A673 (cell line): Measurements from ENCODE around the gene ESPL1. TPM values are rescaled to one million over a fixed set of nuclear protein-coding genes. Genes with fewer than 3 reads are reported as not detected.

Experiments
- BruUV-seq: library from RNA; stranded (reverse); fragments of 400-500 nt; replicated peaks from 2 replicates; lab custom pipeline; 2021; lab: Mats Ljungman, UMichigan
- CTCF ChIA-PET: fragments of 300-600 bp; sonication (Branson Sonifier 250); formaldehyde crosslinking; loops from one replicate; lab custom pipeline; 2022; ENCODE audit warnings: antibody characterized with exemption; lab: Charles Lee
- POLR2A ChIA-PET: fragments of 300-600 bp; sonication (Branson Sonifier 250); formaldehyde crosslinking; loops from one replicate; lab custom pipeline; 2022; ENCODE audit warnings: antibody characterized with exemption; ENCODE audit not compliant: low non-redundant PET; lab: Charles Lee
- DNase-seq: peaks from one replicate; pipeline ENCODE4 v3.0.0-alpha.2; 2015; ENCODE audit warnings: low spot score
- H3K27ac ChIP-seq: fragments of 200-600 bp; sonication (generic); 2 replicates; pipeline ENCODE4 v1.5.1; 2016; ENCODE audit warnings: mixed run types, low read depth, mild to moderate bottlenecking, mixed read lengths, antibody characterized with exemption, low read length; ENCODE audit not compliant: poor library complexity, severe bottlenecking
- H3K27me3 ChIP-seq: fragments of 200-600 bp; sonication (generic); replicated peaks from 2 replicates; pipeline ENCODE4 v1.6.1; 2017; ENCODE audit warnings: mixed run types, low read depth, mild to moderate bottlenecking, mixed read lengths, antibody characterized with exemption, low read length; ENCODE audit not compliant: insufficient read depth, poor library complexity
- H3K36me3 ChIP-seq: fragments of 200-600 bp; sonication (generic); 2 replicates; pipeline ENCODE4 v1.6.1; 2016; ENCODE audit warnings: mixed run types, mild to moderate bottlenecking, mixed read lengths, antibody characterized with exemption, low read length; ENCODE audit not compliant: insufficient read depth, poor library complexity, severe bottlenecking
- H3K4me1 ChIP-seq: fragments of 200-600 bp; sonication (generic); 2 replicates; pipeline ENCODE4 v1.6.1; 2017; ENCODE audit warnings: mixed run types, mild to moderate bottlenecking, mixed read lengths, antibody characterized with exemption, low read length; ENCODE audit not compliant: insufficient read depth, poor library complexity, severe bottlenecking
- H3K4me3 ChIP-seq: fragments of 200-600 bp; sonication (generic); 2 replicates; pipeline ENCODE4 v1.5.1; 2016; ENCODE audit warnings: low read depth, mixed run types, mild to moderate bottlenecking, mixed read lengths, low read length; ENCODE audit not compliant: poor library complexity, severe bottlenecking
- H3K9me3 ChIP-seq: fragments of 200-600 bp; sonication (generic); 2 replicates; pipeline ENCODE4 v1.6.1; 2016; ENCODE audit warnings: mixed run types, low read depth, mild to moderate bottlenecking, mixed read lengths, antibody characterized with exemption, low read length; ENCODE audit not compliant: poor library complexity, severe bottlenecking
- EZH2 ChIP-seq: fragments of 200-600 bp; sonication (generic); IDR thresholded peaks from 2 replicates; pipeline ENCODE4 v1.6.1; 2017; ENCODE audit warnings: borderline replicate concordance, low read depth, mild to moderate bottlenecking, mixed read lengths, antibody characterized with exemption, low read length; ENCODE audit not compliant: poor library complexity, severe bottlenecking
- intact Hi-C: fragments of 100-400 bp; cut with micrococcal nuclease; formaldehyde crosslinking; loops from one replicate; pipeline ENCODE4 v1.10.0; 2022; ENCODE audit not compliant: unreplicated experiment
- total RNA-seq: library from RNA; stranded (reverse); gene quantifications from 2 replicates; pipeline ENCODE4 v1.2.3, GENCODE V29; 2021
- TF ChIP-seq, protein P1 (sequence below): fragments of 300-800, 200-600 bp; sonication (generic); conservative IDR thresholded peaks from 2 replicates; pipeline ENCODE4 v1.5.1; 2017; ENCODE audit warnings: low read depth, mild to moderate bottlenecking, antibody characterized with exemption, low read length, moderate library complexity, mixed read lengths

The ESPL1 gene
- total RNA-seq, 1 experiment from 2014 or later, result 99.1 TPM

DNA sequence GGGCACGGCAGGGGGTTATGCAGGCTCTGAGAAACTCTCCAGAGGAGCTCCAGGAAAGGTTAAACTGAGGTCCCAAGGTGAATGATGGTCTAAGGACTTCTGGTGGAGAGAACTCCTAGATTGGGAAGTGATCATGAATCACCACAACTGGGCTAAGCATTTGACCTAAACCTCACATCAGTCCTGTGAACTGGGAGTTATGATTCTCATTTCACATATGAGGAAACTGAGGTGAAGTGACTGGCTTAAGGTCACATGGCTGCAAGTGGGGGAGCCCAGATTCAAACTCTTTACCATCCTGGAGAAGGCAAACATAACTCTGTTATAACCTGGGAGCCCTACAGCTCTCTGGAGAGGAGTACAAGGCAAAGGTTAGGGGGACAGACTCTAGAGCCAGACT lies 40.3 kb upstream of the ESPL1 start:
- Histone ChIP-seq H3K4me3 (no peak overlapping the region), H3K9me3 (no peaks in the 10 kb centered on the region)

DNA sequence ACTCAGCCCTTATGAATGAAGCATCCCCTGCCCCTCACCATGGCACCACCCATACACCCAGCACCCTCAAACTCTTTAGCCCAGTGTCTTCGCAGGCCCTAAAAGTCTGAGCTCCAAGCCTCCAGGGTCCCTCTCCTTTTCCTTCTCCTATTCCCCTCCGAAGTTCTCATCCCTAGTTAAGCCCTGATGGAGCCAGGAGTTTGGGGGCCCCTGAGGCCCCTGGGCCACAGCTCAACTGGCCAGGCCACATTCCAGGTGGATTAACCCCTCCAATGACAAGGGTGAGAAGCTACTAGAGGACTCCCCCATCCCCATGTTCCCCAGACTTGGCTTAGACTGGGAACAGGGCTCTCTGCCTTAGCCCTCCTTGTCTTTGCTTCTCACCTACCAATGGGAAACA lies 38.6 kb upstream of the ESPL1 start:
- intact Hi-C loops, result no loop called here
- ChIA-PET CTCF (no interaction called here), POLR2A (no interaction called here)
- H3K27ac ChIP-seq, result no peak overlapping the region
- peaks cover 34% of the 10 kb centered on the region for H3K4me1 ChIP-seq
- H3K27me3 ChIP-seq, result no peaks in the 10 kb centered on the region
- BruUV-seq, result no TSS peak
- H3K4me3 ChIP-seq, result no peak overlapping the region
- TF ChIP-seq EZH2, result no peak
- TF ChIP-seq, protein P1, sequence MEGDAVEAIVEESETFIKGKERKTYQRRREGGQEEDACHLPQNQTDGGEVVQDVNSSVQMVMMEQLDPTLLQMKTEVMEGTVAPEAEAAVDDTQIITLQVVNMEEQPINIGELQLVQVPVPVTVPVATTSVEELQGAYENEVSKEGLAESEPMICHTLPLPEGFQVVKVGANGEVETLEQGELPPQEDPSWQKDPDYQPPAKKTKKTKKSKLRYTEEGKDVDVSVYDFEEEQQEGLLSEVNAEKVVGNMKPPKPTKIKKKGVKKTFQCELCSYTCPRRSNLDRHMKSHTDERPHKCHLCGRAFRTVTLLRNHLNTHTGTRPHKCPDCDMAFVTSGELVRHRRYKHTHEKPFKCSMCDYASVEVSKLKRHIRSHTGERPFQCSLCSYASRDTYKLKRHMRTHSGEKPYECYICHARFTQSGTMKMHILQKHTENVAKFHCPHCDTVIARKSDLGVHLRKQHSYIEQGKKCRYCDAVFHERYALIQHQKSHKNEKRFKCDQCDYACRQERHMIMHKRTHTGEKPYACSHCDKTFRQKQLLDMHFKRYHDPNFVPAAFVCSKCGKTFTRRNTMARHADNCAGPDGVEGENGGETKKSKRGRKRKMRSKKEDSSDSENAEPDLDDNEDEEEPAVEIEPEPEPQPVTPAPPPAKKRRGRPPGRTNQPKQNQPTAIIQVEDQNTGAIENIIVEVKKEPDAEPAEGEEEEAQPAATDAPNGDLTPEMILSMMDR, result no peak
- H3K9me3 ChIP-seq, result no peaks in the 10 kb centered on the region
- no peaks in the 10 kb centered on the region for H3K36me3 ChIP-seq
- no peak for DNase-seq

More for the DNA sequence above, 40.3 kb upstream of the ESPL1 start:
- H3K4me1 ChIP-seq, result peaks cover 34% of the 10 kb centered on the region
- H3K27ac ChIP-seq, result no peak overlapping the region
- CTCF ChIA-PET, result no interaction called here
- POLR2A ChIA-PET, result no interaction called here
- no peaks in the 10 kb centered on the region for H3K27me3 ChIP-seq
- DNase-seq, result no peak
- intact Hi-C loops, result no loop called here
- no peaks in the 10 kb centered on the region for H3K36me3 ChIP-seq
- TF ChIP-seq, protein P1, result no peak
- TF ChIP-seq EZH2, result no peak
- BruUV-seq, result no TSS peak

DNA sequence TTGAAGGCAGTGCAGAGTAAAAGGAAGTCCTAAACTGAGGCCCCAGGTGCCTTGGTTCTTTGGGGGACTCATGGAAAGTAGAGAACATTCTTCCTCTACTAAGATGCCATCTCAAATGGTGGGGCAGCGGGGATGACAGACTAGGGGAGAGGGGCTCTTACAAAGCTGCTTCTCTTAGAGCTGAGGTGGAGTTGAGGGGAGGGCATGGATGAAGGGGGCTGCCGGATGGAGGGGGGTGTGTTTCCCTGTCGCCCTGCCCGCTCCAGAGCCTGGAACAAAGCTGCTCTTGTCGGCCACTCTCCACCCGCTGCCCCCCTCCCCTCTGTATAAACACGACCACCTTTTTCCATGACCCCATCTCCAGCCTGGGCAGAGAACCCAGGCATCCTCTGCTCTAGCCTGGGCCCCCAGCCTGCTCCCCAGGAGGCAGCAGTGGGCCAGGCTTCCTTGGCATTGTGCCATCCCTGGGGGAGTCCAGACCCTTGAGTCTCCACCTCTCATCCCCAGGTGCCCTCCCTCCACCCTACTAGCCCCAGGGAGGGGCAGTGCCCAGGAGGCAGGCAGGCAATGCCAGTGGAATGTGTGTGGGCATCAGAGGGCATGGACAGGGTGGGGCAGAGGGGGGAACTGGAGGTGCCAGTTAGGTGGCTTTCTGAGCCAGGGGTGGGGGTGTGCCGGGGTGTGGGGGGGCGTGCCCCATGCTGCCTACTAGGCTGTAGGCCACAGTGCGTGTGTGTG lies 37.8 kb upstream of the ESPL1 start:
- Histone ChIP-seq H3K9me3 (no peaks in the 10 kb centered on the region), H3K27me3 (no peaks in the 10 kb centered on the region), H3K4me3 (no peak overlapping the region), H3K36me3 (no peaks in the 10 kb centered on the region), H3K4me1 (peaks cover 30% of the 10 kb centered on the region), H3K27ac (no peak overlapping the region)
- TF ChIP-seq, protein P1, result no peak
- no peak for TF ChIP-seq EZH2
- ChIA-PET CTCF (no interaction called here), POLR2A (no interaction called here)
- intact Hi-C loops, result no loop called here
- no TSS peak for BruUV-seq
- DNase-seq, result no peak
